GM12891 (cell line): ENCODE results near the gene NR2E3.

Experiments
- POLR2A ChIP-seq: IDR thresholded peaks from 2 replicates; pipeline ENCODE4 v1.6.1; 2011; ENCODE audit warnings: low read depth, low read length, control low read depth
- POLR2AphosphoS5 ChIP-seq: IDR thresholded peaks from 2 replicates; pipeline ENCODE4 v1.6.1; 2011; ENCODE audit warnings: low read depth, low read length, control low read depth
- TAF1 ChIP-seq: IDR thresholded peaks from 2 replicates; pipeline ENCODE4 v1.6.1; 2011; ENCODE audit warnings: low read depth, low read length, control low read depth

- TF ChIP-seq TAF1 (no peak), POLR2AphosphoS5 (no peak), POLR2A (no peak)
Observed at GRCh38 chr15:71786673-71787072, 23.7 kb upstream of the NR2E3 start.
